Measurements from ENCODE around the gene FER1L5. TPM values are rescaled to one million over a fixed set of nuclear protein-coding genes. Genes with fewer than 3 reads are reported as not detected.

FER1L5 gene
- total and polyA plus RNA-seq, 12 donors = 0.01 to 0.14 (median 0.07) TPM; not detected in 5

DNA sequence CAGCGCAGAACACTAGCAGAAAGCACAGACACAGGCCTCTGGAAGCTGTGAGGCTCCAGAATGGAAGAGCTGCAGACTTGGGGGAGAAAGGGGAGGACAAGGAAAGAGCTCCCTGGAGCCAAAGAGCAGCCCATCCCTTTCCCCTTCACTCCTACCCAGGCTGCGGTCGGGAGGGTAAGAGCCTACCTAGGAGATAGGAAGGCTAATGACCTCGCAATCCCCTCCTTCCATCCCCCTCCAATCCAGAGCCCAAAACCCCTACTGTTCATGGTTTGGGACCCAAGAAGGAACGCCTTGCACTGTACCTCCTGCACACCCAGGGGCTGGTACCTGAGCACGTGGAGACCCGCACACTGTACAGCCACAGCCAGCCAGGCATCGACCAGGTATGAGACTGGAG, 57.5 kb downstream of the FER1L5 start:
- H3K36me3 ChIP-seq = peaks cover 0 to 39% (median 0%) of the 10 kb centered on the region in 9 donors
- no peak for ATAC-seq
- TF ChIP-seq, protein P1, sequence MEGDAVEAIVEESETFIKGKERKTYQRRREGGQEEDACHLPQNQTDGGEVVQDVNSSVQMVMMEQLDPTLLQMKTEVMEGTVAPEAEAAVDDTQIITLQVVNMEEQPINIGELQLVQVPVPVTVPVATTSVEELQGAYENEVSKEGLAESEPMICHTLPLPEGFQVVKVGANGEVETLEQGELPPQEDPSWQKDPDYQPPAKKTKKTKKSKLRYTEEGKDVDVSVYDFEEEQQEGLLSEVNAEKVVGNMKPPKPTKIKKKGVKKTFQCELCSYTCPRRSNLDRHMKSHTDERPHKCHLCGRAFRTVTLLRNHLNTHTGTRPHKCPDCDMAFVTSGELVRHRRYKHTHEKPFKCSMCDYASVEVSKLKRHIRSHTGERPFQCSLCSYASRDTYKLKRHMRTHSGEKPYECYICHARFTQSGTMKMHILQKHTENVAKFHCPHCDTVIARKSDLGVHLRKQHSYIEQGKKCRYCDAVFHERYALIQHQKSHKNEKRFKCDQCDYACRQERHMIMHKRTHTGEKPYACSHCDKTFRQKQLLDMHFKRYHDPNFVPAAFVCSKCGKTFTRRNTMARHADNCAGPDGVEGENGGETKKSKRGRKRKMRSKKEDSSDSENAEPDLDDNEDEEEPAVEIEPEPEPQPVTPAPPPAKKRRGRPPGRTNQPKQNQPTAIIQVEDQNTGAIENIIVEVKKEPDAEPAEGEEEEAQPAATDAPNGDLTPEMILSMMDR (IDR thresholded peaks at IDR 0.05) = no peak
- intact Hi-C loops (cut with DNase I) = no loop called here
- no peaks in the 10 kb centered on the region for H3K4me1 ChIP-seq
- H3K9me3 ChIP-seq = no peaks in the 10 kb centered on the region
- no peak overlapping the region for H3K4me3 ChIP-seq
- no peak overlapping the region for H3K27ac ChIP-seq
- WGBS, 2 donors = 94 to 97% methylated on average over 8 of the region's 8 CpGs
- H3K27me3 ChIP-seq = no peaks in the 10 kb centered on the region
- DNase-seq = no peak

DNA sequence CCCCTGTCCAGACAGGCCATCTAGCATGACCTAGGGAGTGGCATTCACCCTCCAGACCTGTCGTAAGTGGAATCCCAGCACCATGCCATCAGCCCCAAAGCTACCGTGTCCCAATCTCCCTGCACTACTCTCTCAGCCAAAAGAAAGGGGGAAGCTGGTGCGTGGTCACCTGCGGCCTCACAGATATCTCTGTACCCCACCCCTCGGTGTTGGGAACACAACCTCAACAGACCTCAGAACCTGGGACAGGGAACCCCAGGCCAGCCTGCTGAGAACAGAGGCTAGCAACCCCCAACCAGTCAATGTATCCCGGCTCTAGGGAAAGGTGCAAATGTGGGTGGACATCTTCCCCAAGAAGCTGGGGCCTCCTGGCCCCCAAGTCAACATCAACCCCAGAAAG, 59.1 kb downstream of the FER1L5 start:
- Histone ChIP-seq H3K27me3 (no peaks in the 10 kb centered on the region), H3K27ac (no peak overlapping the region), H3K4me3 (no peak overlapping the region), H3K4me1 (no peaks in the 10 kb centered on the region), H3K9me3 (no peaks in the 10 kb centered on the region), H3K36me3 (peaks cover 0 to 55% (median 14%) of the 10 kb centered on the region in 9 donors)
- DNase-seq = no peak
- WGBS, 2 donors = 90 to 95% methylated on average over 6 of the region's 6 CpGs
- ATAC-seq = no peak
- intact Hi-C loops (cut with DNase I) = no loop called here
- TF ChIP-seq, protein P1 (IDR thresholded peaks at IDR 0.05) = no peak

DNA sequence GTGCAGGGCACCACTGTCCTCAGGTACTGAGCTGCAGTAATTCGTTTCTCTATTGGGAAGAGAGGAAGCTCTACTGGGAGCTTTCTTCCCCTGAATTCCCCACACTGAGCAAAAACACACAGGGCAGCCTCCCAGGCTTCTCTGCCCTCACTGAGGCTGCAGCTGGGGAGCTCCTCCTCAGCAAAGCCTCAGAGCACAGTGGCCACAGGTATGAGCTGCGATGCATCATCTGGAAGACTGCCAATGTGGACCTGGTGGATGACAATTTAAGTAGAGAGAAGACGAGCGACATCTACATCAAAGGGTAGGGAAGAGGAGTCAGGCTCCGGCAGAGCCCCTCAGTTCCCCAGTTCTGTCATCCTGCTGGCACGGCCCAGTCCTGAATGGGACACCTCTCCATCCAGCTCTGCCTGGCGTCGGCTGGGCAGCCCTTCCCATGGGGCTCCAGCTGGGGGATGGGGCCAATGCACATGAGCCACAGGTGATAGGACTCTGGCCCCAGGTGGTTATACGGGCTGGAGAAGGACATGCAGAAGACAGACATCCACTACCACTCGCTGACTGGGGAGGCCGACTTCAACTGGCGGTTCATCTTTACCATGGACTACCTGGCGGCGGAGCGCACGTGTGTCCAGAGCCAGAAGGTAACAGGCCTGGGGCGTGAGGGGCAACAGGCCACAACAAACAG, 59.7 kb downstream of the FER1L5 start:
- no peaks in the 10 kb centered on the region for H3K27me3 ChIP-seq

DNA sequence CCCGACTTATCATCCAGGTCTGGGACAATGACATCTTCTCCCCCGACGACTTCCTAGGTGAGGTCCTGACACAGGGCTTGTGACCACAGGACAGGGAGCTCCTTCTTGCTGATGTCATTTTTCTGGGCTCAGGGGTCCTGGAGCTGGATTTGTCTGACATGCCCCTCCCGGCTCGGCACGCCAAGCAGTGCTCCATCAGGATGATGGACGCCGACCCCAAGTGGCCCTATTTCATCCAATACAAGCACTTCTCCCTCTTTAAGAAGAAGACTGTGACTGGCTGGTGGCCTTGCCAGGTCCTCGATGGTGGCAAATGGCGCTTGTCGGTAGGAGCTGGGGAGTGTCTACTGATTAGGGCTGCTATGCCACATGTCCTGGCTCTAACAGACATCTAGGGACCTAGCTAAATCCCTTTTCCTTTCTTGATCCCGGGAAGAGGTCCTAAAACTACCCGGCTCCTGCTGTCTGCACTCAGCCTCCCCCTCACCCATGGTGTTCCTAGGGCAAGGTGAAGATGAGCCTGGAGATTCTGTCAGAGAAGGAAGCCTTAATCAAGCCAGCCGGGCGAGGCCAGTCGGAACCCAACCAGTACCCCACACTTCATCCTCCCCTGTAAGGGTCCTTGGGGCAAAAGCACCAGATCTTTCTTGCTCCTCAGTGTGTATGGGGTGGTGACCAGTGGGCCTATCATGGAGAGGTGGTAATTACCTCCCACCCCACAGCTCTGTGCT, 60.6 kb downstream of the FER1L5 start:
- intact Hi-C loops (cut with DNase I) = no loop called here
- DNase-seq = no peak
- TF ChIP-seq, protein P1 (IDR thresholded peaks at IDR 0.05) = no peak
- 94 to 96% methylated on average over 16 of the region's 16 CpGs for WGBS, 2 donors
- Histone ChIP-seq H3K27ac (no peak overlapping the region), H3K9me3 (no peaks in the 10 kb centered on the region), H3K36me3 (peaks cover 0 to 70% (median 29%) of the 10 kb centered on the region in 9 donors), H3K27me3 (no peaks in the 10 kb centered on the region), H3K4me3 (no peak overlapping the region), H3K4me1 (no peaks in the 10 kb centered on the region)
- ATAC-seq = no peak

More for the DNA sequence above, 59.7 kb downstream of the FER1L5 start:
- H3K9me3 ChIP-seq = no peaks in the 10 kb centered on the region
- 94% methylated on average over 17 of the region's 17 CpGs for WGBS, 2 donors
- DNase-seq = no peak
- no peak overlapping the region for H3K4me3 ChIP-seq
- H3K4me1 ChIP-seq = no peaks in the 10 kb centered on the region
- TF ChIP-seq, protein P1 (IDR thresholded peaks at IDR 0.05) = no peak
- no peak overlapping the region for H3K27ac ChIP-seq
- intact Hi-C loops (cut with DNase I) = no loop called here
- H3K36me3 ChIP-seq = peaks cover 0 to 61% (median 20%) of the 10 kb centered on the region in 9 donors
- ATAC-seq = no peak
